Brain microvascular endothelial cell (primary cell): ENCODE results near the gene ASCL3.

Experiments
- DNase-seq: peaks from one replicate; pipeline ENCODE4 v3.0.0-alpha.2; 2020
- H3K27ac ChIP-seq: fragments of 250-450 bp; sonication (Bioruptor Pico); 2 replicates; pipeline ENCODE4 v1.5.1; 2020; ENCODE audit warnings: mild to moderate bottlenecking, moderate library complexity
- H3K27me3 ChIP-seq: fragments of 250-450 bp; sonication (Bioruptor Pico); replicated peaks from 2 replicates; pipeline ENCODE4 v1.5.1; 2020; ENCODE audit warnings: mild to moderate bottlenecking
- H3K36me3 ChIP-seq: fragments of 250-450 bp; sonication (Bioruptor Pico); replicated peaks from 2 replicates; pipeline ENCODE4 v1.5.1; 2020; ENCODE audit warnings: mild to moderate bottlenecking
- H3K4me3 ChIP-seq: 2 replicates; pipeline ENCODE4 v1.5.1; 2011; ENCODE audit warnings: low read depth, mild to moderate bottlenecking, control low read depth, low read length, moderate library complexity
- in situ Hi-C: cut with HindIII; loops from 2 replicates; pipeline ENCODE4 v1.10.0; 2017; ENCODE audit warnings: low sequenced_read_pairs, low pct_ligation_motif_present
- TF ChIP-seq, protein P1 (sequence below): IDR thresholded peaks from 2 replicates; pipeline ENCODE4 v1.5.1; 2011; ENCODE audit warnings: low read depth, mild to moderate bottlenecking, moderate library complexity, low read length, control low read depth, inconsistent platforms; ENCODE audit errors: missing control alignments

The ASCL3 gene

GRCh38 chr11:8930456-8931175, 12.2 kb downstream of the ASCL3 start:
- in situ Hi-C loops: no loop called here
- Histone ChIP-seq H3K36me3 (no peaks in the 10 kb centered on the region), H3K27ac (no peak overlapping the region), H3K4me3 (no peak overlapping the region), H3K27me3 (no peaks in the 10 kb centered on the region)
- no peak for DNase-seq
- TF ChIP-seq, protein P1, sequence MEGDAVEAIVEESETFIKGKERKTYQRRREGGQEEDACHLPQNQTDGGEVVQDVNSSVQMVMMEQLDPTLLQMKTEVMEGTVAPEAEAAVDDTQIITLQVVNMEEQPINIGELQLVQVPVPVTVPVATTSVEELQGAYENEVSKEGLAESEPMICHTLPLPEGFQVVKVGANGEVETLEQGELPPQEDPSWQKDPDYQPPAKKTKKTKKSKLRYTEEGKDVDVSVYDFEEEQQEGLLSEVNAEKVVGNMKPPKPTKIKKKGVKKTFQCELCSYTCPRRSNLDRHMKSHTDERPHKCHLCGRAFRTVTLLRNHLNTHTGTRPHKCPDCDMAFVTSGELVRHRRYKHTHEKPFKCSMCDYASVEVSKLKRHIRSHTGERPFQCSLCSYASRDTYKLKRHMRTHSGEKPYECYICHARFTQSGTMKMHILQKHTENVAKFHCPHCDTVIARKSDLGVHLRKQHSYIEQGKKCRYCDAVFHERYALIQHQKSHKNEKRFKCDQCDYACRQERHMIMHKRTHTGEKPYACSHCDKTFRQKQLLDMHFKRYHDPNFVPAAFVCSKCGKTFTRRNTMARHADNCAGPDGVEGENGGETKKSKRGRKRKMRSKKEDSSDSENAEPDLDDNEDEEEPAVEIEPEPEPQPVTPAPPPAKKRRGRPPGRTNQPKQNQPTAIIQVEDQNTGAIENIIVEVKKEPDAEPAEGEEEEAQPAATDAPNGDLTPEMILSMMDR: no peak

- in situ Hi-C loops: no loop called here
- Histone ChIP-seq H3K27ac (no peak overlapping the region), H3K4me3 (no peak overlapping the region), H3K27me3 (no peaks in the 10 kb centered on the region), H3K36me3 (no peaks in the 10 kb centered on the region)
- no peak for DNase-seq
- TF ChIP-seq, protein P1: no peak
Observed at GRCh38 chr11:8928981-8929615, 13.7 kb downstream of the ASCL3 start.

- no peak overlapping the region for H3K27ac ChIP-seq
- H3K27me3 ChIP-seq: no peaks in the 10 kb centered on the region
- TF ChIP-seq, protein P1: no peak
- in situ Hi-C loops: no loop called here
- no peak for DNase-seq
- H3K4me3 ChIP-seq: no peak overlapping the region
- H3K36me3 ChIP-seq: no peaks in the 10 kb centered on the region
Observed at GRCh38 chr11:8928205-8928604, 14.6 kb downstream of the ASCL3 start.

- DNase-seq: no peak
- in situ Hi-C loops: no loop called here
- Histone ChIP-seq H3K36me3 (peaks cover 5% of the 10 kb centered on the region), H3K27me3 (no peaks in the 10 kb centered on the region), H3K4me3 (no peak overlapping the region), H3K27ac (no peak overlapping the region)
- TF ChIP-seq, protein P1: no peak
Observed at GRCh38 chr11:8927233-8927632, 15.6 kb downstream of the ASCL3 start.

GRCh38 chr11:8926236-8926635, 16.6 kb downstream of the ASCL3 start:
- no peak overlapping the region for H3K27ac ChIP-seq
- H3K4me3 ChIP-seq: no peak overlapping the region
- in situ Hi-C loops: no loop called here
- no peaks in the 10 kb centered on the region for H3K27me3 ChIP-seq
- TF ChIP-seq, protein P1: no peak
- DNase-seq: no peak
- peaks cover 5% of the 10 kb centered on the region for H3K36me3 ChIP-seq

DNA sequence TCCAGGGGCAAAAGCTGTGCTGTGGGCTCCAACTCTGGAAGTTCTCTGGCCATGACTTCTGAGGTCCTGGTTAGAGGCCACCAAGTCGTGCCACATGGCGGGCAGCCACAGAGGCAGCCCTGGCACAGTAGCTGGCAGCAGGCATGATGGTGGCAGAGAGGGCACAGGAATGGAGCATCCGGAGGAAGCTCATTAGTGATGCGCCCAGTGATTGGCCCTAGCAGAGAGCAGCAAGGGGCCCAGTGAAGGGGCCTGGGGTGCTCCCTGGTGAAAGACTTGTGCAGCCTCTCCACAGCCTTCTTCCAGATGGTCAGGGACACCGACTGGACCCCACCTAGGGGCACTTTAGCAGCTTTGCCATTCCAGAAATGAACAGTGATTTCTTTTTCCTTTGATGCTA, 17.1 kb downstream of the ASCL3 start:
- in situ Hi-C loops: no loop called here
- TF ChIP-seq, protein P1: no peak

More for the DNA sequence above, 17.1 kb downstream of the ASCL3 start:
- DNase-seq: no peak
- Histone ChIP-seq H3K36me3 (peaks cover 8% of the 10 kb centered on the region), H3K27ac (no peak overlapping the region), H3K4me3 (no peak overlapping the region), H3K27me3 (no peaks in the 10 kb centered on the region)
